Measurements from ENCODE around the gene TUBA8.

GRCh38 chr22:18093661-18094060 is 16.9 kb upstream of the TUBA8 start:
- TF ChIP-seq CTCF (IDR thresholded peaks at IDR 0.05), result no peak
- TF ChIP-seq ZNF281 (CRISPR knock-in tag; IDR thresholded peaks at IDR 0.05), result no peak
- no peak for TF ChIP-seq USF2 (CRISPR knock-in tag; IDR thresholded peaks at IDR 0.05)
- TF ChIP-seq JUN (CRISPR knock-in tag; IDR thresholded peaks at IDR 0.05), result no peak
- TF ChIP-seq ATF2 (CRISPR knock-in tag; IDR thresholded peaks at IDR 0.05; ENCODE audit: borderline replicate concordance, low read depth), result no peak
- no peak for TF ChIP-seq SP1 (CRISPR knock-in tag; conservative IDR thresholded peaks at IDR 0.05)
- no peak for TF ChIP-seq ZBTB43 (CRISPR knock-in tag; IDR thresholded peaks at IDR 0.05)
- TF ChIP-seq AFF4 (CRISPR knock-in tag; IDR thresholded peaks at IDR 0.05; ENCODE audit: borderline replicate concordance), result no peak
- TF ChIP-seq NR2C2 (CRISPR knock-in tag; IDR thresholded peaks at IDR 0.05), result no peak
- no peak for TF ChIP-seq GABPB1 (CRISPR knock-in tag; IDR thresholded peaks at IDR 0.05)
- TF ChIP-seq CREB1 (CRISPR knock-in tag; IDR thresholded peaks at IDR 0.05), result no peak
